ENCODE results near the gene TMEM151B. TPM values are rescaled to one million over a fixed set of nuclear protein-coding genes. Genes with fewer than 3 reads are reported as not detected.

Gene TMEM151B
- total and polyA plus RNA-seq, 2 experiments from 2014 or later: 0.30 TPM

DNA sequence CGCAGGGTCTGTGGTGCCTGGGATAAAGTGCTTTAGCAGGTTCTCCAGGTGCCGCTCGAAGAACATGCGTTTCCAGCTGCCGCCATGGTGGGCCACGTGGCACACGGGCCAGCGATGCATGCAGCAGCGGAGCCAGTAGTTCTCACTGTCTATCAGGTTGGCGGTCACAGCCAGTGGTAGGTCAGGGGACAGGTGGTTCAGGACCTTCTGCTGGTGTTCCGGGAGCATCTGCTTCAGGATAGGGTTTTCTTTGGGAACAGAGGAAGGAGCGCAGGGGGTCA, 16.0 kb downstream of the TMEM151B start:
- no peak overlapping the region for H2AFZ ChIP-seq
- no peak overlapping the region for H3K4me3 ChIP-seq
- no peak for DNase-seq (ENCODE audit: low spot score)
- H4K20me1 ChIP-seq (ENCODE audit: insufficient read depth, poor library complexity, severe bottlenecking): no peaks in the 10 kb centered on the region
- no peak overlapping the region for H3K27ac ChIP-seq
- 87% methylated on average over 12 of the region's 12 CpGs for WGBS (ENCODE audit: low lambda C conversion rate, missing lambda C conversion rate)
- peaks cover 71% of the 10 kb centered on the region for H3K27me3 ChIP-seq
- no peaks in the 10 kb centered on the region for H3K9me3 ChIP-seq (ENCODE audit: low read depth)
- no peaks in the 10 kb centered on the region for H3K4me1 ChIP-seq (ENCODE audit: insufficient read depth)
- no peaks in the 10 kb centered on the region for H3K9me2 ChIP-seq (replicated peaks; ENCODE audit: insufficient read depth)
- H3K36me3 ChIP-seq (replicated peaks; ENCODE audit: insufficient read depth, low read depth): no peaks in the 10 kb centered on the region
- TF ChIP-seq, protein P1, sequence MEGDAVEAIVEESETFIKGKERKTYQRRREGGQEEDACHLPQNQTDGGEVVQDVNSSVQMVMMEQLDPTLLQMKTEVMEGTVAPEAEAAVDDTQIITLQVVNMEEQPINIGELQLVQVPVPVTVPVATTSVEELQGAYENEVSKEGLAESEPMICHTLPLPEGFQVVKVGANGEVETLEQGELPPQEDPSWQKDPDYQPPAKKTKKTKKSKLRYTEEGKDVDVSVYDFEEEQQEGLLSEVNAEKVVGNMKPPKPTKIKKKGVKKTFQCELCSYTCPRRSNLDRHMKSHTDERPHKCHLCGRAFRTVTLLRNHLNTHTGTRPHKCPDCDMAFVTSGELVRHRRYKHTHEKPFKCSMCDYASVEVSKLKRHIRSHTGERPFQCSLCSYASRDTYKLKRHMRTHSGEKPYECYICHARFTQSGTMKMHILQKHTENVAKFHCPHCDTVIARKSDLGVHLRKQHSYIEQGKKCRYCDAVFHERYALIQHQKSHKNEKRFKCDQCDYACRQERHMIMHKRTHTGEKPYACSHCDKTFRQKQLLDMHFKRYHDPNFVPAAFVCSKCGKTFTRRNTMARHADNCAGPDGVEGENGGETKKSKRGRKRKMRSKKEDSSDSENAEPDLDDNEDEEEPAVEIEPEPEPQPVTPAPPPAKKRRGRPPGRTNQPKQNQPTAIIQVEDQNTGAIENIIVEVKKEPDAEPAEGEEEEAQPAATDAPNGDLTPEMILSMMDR (IDR thresholded peaks at IDR 0.05; ENCODE audit: poor library complexity): no peak
- TF ChIP-seq EZH2 (IDR thresholded peaks at IDR 0.05; ENCODE audit: borderline replicate concordance): no peak
- TF ChIP-seq EZH2phosphoT487 (IDR thresholded peaks at IDR 0.05; ENCODE audit: low read depth, severe bottlenecking, unreplicated experiment): no peak
- H3K4me2 ChIP-seq: no peak overlapping the region
- no peaks in the 10 kb centered on the region for H3K79me2 ChIP-seq

DNA sequence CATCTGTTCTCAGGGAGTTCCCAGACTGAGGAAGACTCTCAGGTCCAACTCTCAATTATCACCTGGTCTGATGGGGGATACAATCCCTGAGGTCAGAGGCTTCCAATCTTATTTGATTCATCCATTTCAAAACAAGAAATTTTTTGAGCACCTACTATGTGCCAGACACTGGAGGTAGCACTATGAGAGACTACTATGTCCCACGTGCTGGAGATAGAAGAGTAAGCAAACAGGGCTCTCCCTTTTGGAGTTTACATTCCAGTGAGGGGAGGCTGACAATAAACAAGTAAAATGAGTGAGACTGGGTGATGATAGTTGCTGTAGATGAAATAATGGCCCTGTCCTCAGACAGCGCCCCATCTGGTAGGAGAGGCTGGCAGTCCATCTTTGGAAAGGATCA, 16.5 kb downstream of the TMEM151B start:
- Histone ChIP-seq H3K27me3 (peaks cover 71% of the 10 kb centered on the region), H2AFZ (no peak overlapping the region), H3K4me3 (no peak overlapping the region), H3K9me2 (replicated peaks; ENCODE audit: insufficient read depth) (no peaks in the 10 kb centered on the region), H3K36me3 (replicated peaks; ENCODE audit: insufficient read depth, low read depth) (no peaks in the 10 kb centered on the region), H3K9me3 (ENCODE audit: low read depth) (no peaks in the 10 kb centered on the region), H3K27ac (no peak overlapping the region), H3K4me2 (no peak overlapping the region), H3K79me2 (no peaks in the 10 kb centered on the region), H4K20me1 (ENCODE audit: insufficient read depth, poor library complexity, severe bottlenecking) (no peaks in the 10 kb centered on the region), H3K4me1 (ENCODE audit: insufficient read depth) (no peaks in the 10 kb centered on the region)
- no peak for DNase-seq (ENCODE audit: low spot score)
- WGBS (ENCODE audit: low lambda C conversion rate, missing lambda C conversion rate): 44% methylated on average over 2 of the region's 2 CpGs
- TF ChIP-seq, protein P1 (IDR thresholded peaks at IDR 0.05; ENCODE audit: poor library complexity): no peak
- TF ChIP-seq EZH2phosphoT487 (IDR thresholded peaks at IDR 0.05; ENCODE audit: low read depth, severe bottlenecking, unreplicated experiment) (no peak), EZH2 (IDR thresholded peaks at IDR 0.05; ENCODE audit: borderline replicate concordance) (no peak)

DNA sequence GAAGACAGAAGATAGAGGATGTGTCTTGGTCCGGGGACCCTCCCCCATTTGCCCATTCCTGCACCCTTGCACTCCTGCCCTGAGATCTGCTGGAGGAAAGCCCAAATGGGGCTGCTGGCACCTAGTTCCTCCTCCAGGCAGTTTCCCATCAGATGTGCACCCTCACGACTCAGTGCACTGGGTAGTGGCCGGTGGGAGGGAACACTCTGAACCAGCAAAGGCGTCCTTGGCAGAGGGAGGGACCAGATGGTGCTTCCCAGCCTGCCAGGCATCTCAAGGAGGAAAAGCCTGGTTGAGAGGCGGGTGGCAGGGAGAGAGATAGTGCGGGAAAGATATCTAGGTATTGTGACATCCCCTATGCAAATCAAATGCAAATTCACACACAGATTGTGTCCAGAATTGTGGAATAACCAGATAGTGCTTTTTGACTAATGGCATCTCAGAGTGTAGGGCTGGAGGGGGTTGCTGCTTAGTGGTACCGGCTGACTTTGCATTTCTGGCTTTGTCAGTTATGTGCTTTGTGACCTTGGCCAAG, 19.5 kb downstream of the TMEM151B start:
- no peak for TF ChIP-seq EZH2 (IDR thresholded peaks at IDR 0.05; ENCODE audit: borderline replicate concordance)
- TF ChIP-seq, protein P1 (IDR thresholded peaks at IDR 0.05; ENCODE audit: poor library complexity): no peak
- TF ChIP-seq EZH2phosphoT487 (IDR thresholded peaks at IDR 0.05; ENCODE audit: low read depth, severe bottlenecking, unreplicated experiment): no peak
- Histone ChIP-seq H4K20me1 (ENCODE audit: insufficient read depth, poor library complexity, severe bottlenecking) (no peaks in the 10 kb centered on the region), H3K9me3 (ENCODE audit: low read depth) (no peaks in the 10 kb centered on the region), H3K79me2 (no peaks in the 10 kb centered on the region), H3K9me2 (replicated peaks; ENCODE audit: insufficient read depth) (no peaks in the 10 kb centered on the region), H3K27me3 (peaks cover 66% of the 10 kb centered on the region), H3K27ac (no peak overlapping the region), H3K36me3 (replicated peaks; ENCODE audit: insufficient read depth, low read depth) (no peaks in the 10 kb centered on the region), H3K4me3 (no peak overlapping the region), H2AFZ (no peak overlapping the region), H3K4me2 (no peak overlapping the region), H3K4me1 (ENCODE audit: insufficient read depth) (no peaks in the 10 kb centered on the region)
- DNase-seq (ENCODE audit: low spot score): no peak
- 71% methylated on average over 7 of the region's 7 CpGs for WGBS (ENCODE audit: low lambda C conversion rate, missing lambda C conversion rate)

DNA sequence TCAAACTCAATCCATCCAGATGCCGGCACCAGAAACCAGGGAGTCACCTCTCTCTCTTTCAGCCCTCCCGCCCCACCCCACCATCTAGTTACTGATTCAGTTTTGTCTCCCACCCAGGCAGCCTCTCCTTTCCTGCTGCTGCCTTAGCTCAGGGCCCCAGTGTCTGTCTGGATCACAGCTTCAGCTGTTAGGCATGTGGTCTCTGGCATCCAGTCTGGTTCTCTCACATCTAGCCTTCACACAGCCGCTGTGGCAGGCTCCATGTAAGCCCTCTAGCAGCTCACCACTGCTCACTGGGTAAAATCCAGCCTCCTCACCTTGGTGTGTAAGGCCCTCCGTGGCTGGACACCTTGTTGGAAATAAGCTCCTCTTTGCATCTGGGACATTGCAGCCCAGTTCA, 21.6 kb downstream of the TMEM151B start:
- DNase-seq (ENCODE audit: low spot score): no peak
- Histone ChIP-seq H3K27me3 (peaks cover 78% of the 10 kb centered on the region), H3K79me2 (no peaks in the 10 kb centered on the region), H3K4me1 (ENCODE audit: insufficient read depth) (no peaks in the 10 kb centered on the region), H3K4me3 (no peak overlapping the region), H3K36me3 (replicated peaks; ENCODE audit: insufficient read depth, low read depth) (no peaks in the 10 kb centered on the region), H3K9me2 (replicated peaks; ENCODE audit: insufficient read depth) (no peaks in the 10 kb centered on the region), H4K20me1 (ENCODE audit: insufficient read depth, poor library complexity, severe bottlenecking) (no peaks in the 10 kb centered on the region), H3K4me2 (no peak overlapping the region), H3K9me3 (ENCODE audit: low read depth) (no peaks in the 10 kb centered on the region), H2AFZ (no peak overlapping the region), H3K27ac (no peak overlapping the region)
- TF ChIP-seq EZH2 (IDR thresholded peaks at IDR 0.05; ENCODE audit: borderline replicate concordance) (no peak), EZH2phosphoT487 (IDR thresholded peaks at IDR 0.05; ENCODE audit: low read depth, severe bottlenecking, unreplicated experiment) (no peak)
- TF ChIP-seq, protein P1 (IDR thresholded peaks at IDR 0.05; ENCODE audit: poor library complexity): no peak
- WGBS (ENCODE audit: low lambda C conversion rate, missing lambda C conversion rate): 76% methylated on average over 4 of the region's 4 CpGs
